H1 (cell line): ENCODE results near the gene POU2F2. TPM values are rescaled to one million over a fixed set of nuclear protein-coding genes. Genes with fewer than 3 reads are reported as not detected.

Source experiments
- BCL11A ChIP-seq, 2 experiments: IDR thresholded peaks; one replicate each; pipeline ENCODE4 v1.6.1; 2011; ENCODE audit warnings: low read depth in 2 of 2, low read length in 2 of 2, mild to moderate bottlenecking in 2 of 2
- KDM4A ChIP-seq: IDR thresholded peaks from one replicate; pipeline ENCODE4 v1.7.1; 2012; ENCODE audit warnings: low read depth, mild to moderate bottlenecking, moderate library complexity, low read length, inconsistent platforms; ENCODE audit not compliant: severe bottlenecking
- SRF ChIP-seq: IDR thresholded peaks from 2 replicates; pipeline ENCODE4 v1.6.1; 2011; ENCODE audit warnings: mild to moderate bottlenecking, low read depth, low read length, moderate library complexity
- microRNA-seq, 2 experiments: library from miRNA; unstranded; fragments of <30 nt; microRNA quantifications; one replicate each; pipeline versions ENCODE4 to v1.2.0, GENCODE V29; 2016 to 2020; ENCODE audit warnings: borderline microRNAs expressed in 2 of 2, borderline number of aligned reads in 2 of 2, borderline replicate concordance in 1 of 2
- polyA plus RNA-seq, 7 experiments: library from polyadenylated mRNA; depleted of rRNA in 3 of 7; stranded (reverse) in 5 of 7; unstranded in 2 of 7; fragments of >200 nt in 5 of 7; fragments of 200-250 nt in 2 of 7; gene quantifications; 1 replicate in 5 of 7; 2 replicates in 1 of 7; 4 replicates in 1 of 7; pipeline versions ENCODE4 v1.2.1 to v1.2.3, GENCODE V29; 2011 to 2013; ENCODE audit warnings: missing spikeins in 2 of 7, mixed read lengths in 2 of 7
- small RNA-seq: library from polyadenylated mRNA; stranded (forward); fragments of <200 nt; extraction: miRNeasy Mini kit (QIAGEN cat#:217004); gene quantifications from one replicate; pipeline ENCODE3, GENCODE V24; 2013; ENCODE audit not compliant: insufficient read depth
- total RNA-seq: library from RNA; stranded (reverse); fragmentation: NEBNext Ultra II Directional; extraction: Animal tissue kit (Norgen Biotek cat#: 25700); gene quantifications from 2 replicates; pipeline ENCODE4 v1.2.1, GENCODE V29; 2021

The POU2F2 gene
- total and polyA plus RNA-seq, 2 of the 8 experiments (the other 6 are each of a cell fraction or from before 2014, with no cell fraction given): 5.0 to 6.1 TPM

DNA sequence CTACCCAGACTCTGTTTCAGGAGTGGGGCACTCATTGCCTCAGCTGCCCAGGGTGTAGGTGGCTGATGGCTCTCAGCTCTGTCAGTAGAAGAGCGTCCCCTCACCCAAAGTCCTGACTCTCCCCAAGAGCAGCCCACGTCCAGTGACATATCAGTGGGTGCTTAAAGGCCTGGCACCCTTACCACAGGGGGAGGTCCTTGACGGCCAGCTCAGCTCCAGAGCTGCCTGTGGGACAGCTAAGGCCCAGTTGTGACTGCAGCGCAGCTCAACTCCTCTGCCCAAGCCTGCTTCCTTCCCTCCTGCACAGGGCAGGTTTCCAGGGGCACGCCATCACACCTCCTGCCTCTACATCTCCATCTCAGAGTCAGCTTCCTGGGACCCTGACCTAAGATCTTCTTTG, 94.6 kb downstream of the POU2F2 start (continued):
- no peak for TF ChIP-seq KDM4A
- TF ChIP-seq SRF: no peak
- no peak for TF ChIP-seq BCL11A (IDR thresholded peaks at IDR 0.05; ENCODE audit: low read depth in 2 of 2, low read length in 2 of 2)

Small RNAs within 50 kb of the gene (microRNA-seq; reads per million reads assigned to microRNA genes)
- gene MIR4323: 0 reads per million in 2 experiments

Small RNAs within 50 kb of the gene (small RNA-seq; reads per million reads assigned to genes)
- not detected for gene MIR4323

Other genes with a start within 250 kb of the POU2F2 start
- 49.0 and 54.6 TPM in 2 replicates for gene ARHGEF1, start 249.3 kb downstream of the POU2F2 start, total RNA-seq
- 23.0 and 41.1 TPM in 2 replicates for gene ARHGEF1, start 249.3 kb downstream of the POU2F2 start, polyA plus RNA-seq (2011; rRNA removed)
- gene ERFL, start 204.0 kb downstream of the POU2F2 start, total RNA-seq: not detected in 2 replicates
- 0.08 and 0.12 TPM in 2 replicates for gene ERFL, start 204.0 kb downstream of the POU2F2 start, polyA plus RNA-seq (2011; rRNA removed)
- 123 and 124 TPM in 2 replicates for gene RABAC1, start 173.1 kb downstream of the POU2F2 start, total RNA-seq
- 439 and 585 TPM in 2 replicates for gene RABAC1, start 173.1 kb downstream of the POU2F2 start, polyA plus RNA-seq (2011; rRNA removed)
- gene ATP1A3, start 138.2 kb downstream of the POU2F2 start, total RNA-seq: 35.8 and 41.2 TPM in 2 replicates
- gene ATP1A3, start 138.2 kb downstream of the POU2F2 start, polyA plus RNA-seq (2011; rRNA removed): 11.1 and 19.2 TPM in 2 replicates
- 42.9 and 45.1 TPM in 2 replicates for gene GRIK5, start 62.2 kb downstream of the POU2F2 start, total RNA-seq
- gene GRIK5, start 62.2 kb downstream of the POU2F2 start, polyA plus RNA-seq (2011; rRNA removed): 17.8 and 25.3 TPM in 2 replicates
- 27.0 and 28.6 TPM in 2 replicates for gene ZNF574, start 56.3 kb downstream of the POU2F2 start, total RNA-seq
- gene ZNF574, start 56.3 kb downstream of the POU2F2 start, polyA plus RNA-seq (2011; rRNA removed): 38.8 and 53.8 TPM in 2 replicates
- 32.6 and 37.8 TPM in 2 replicates for gene DEDD2, start 85.2 kb upstream of the POU2F2 start, total RNA-seq
- 65.0 and 74.3 TPM in 2 replicates for gene DEDD2, start 85.2 kb upstream of the POU2F2 start, polyA plus RNA-seq (2011; rRNA removed)
- gene ZNF526, start 87.9 kb upstream of the POU2F2 start, total RNA-seq: 13.5 and 14.1 TPM in 2 replicates
- 8.4 and 10.0 TPM in 2 replicates for gene ZNF526, start 87.9 kb upstream of the POU2F2 start, polyA plus RNA-seq (2011; rRNA removed)
- gene GSK3A, start 110.2 kb upstream of the POU2F2 start, total RNA-seq: 54.9 and 55.3 TPM in 2 replicates
- 84.0 and 89.0 TPM in 2 replicates for gene GSK3A, start 110.2 kb upstream of the POU2F2 start, polyA plus RNA-seq (2011; rRNA removed)
- gene ERF, start 122.7 kb upstream of the POU2F2 start, total RNA-seq: 62.7 and 73.9 TPM in 2 replicates
- 43.7 and 67.6 TPM in 2 replicates for gene ERF, start 122.7 kb upstream of the POU2F2 start, polyA plus RNA-seq (2011; rRNA removed)
- gene CIC, start 136.8 kb upstream of the POU2F2 start, total RNA-seq: 43.6 and 48.4 TPM in 2 replicates
- 13.2 and 23.1 TPM in 2 replicates for gene CIC, start 136.8 kb upstream of the POU2F2 start, polyA plus RNA-seq (2011; rRNA removed)
- gene PRR19, start 169.7 kb upstream of the POU2F2 start, total RNA-seq: 6.7 and 7.2 TPM in 2 replicates
- gene PRR19, start 169.7 kb upstream of the POU2F2 start, polyA plus RNA-seq (2011; rRNA removed): 7.5 and 8.9 TPM in 2 replicates
- 124 and 132 TPM in 2 replicates for gene PAFAH1B3, start 170.2 kb upstream of the POU2F2 start, total RNA-seq
- 248 and 294 TPM in 2 replicates for gene PAFAH1B3, start 170.2 kb upstream of the POU2F2 start, polyA plus RNA-seq (2011; rRNA removed)
- 4.7 and 5.0 TPM in 2 replicates for gene TMEM145, start 180.9 kb upstream of the POU2F2 start, total RNA-seq
- gene TMEM145, start 180.9 kb upstream of the POU2F2 start, polyA plus RNA-seq (2011; rRNA removed): 2.3 and 4.5 TPM in 2 replicates
- gene MEGF8, start 193.2 kb upstream of the POU2F2 start, total RNA-seq: 22.3 and 23.7 TPM in 2 replicates
- gene MEGF8, start 193.2 kb upstream of the POU2F2 start, polyA plus RNA-seq (2011; rRNA removed): 13.0 and 22.9 TPM in 2 replicates